Measurements from ENCODE around the gene SMOC2.
"Not testable (repeated sequence)": the region's sequence is repeated elsewhere in the genome, so short reads cannot be mapped to it uniquely, and the experiment has no call there.

Gene SMOC2

DNA sequence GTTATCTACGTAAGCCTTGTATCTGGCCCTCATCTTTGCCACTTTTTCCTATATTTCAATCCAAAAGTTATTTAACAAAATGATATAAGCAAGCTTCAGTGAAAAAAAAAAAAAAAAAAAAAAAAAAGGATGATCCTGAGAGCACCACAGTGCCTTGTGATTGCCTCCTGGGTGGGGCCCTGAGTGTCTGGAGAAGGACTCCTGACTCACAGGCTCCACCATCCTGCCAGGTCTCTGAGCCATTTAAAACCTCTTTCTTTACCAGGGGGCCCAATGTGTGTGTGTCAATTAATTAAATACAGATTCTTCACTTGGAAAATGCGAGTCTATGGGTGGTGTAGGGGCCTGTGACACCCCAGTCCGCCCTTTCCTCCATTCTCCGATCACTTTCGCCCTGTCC is 105.2 kb downstream of the SMOC2 start:
- no peak for DNase-seq

- no peak for DNase-seq
Measured at GRCh38 chr6:168546730-168547129, 105.7 kb downstream of the SMOC2 start.

GRCh38 chr6:168550326-168550725 is 109.3 kb downstream of the SMOC2 start:
- no peak for DNase-seq

DNA sequence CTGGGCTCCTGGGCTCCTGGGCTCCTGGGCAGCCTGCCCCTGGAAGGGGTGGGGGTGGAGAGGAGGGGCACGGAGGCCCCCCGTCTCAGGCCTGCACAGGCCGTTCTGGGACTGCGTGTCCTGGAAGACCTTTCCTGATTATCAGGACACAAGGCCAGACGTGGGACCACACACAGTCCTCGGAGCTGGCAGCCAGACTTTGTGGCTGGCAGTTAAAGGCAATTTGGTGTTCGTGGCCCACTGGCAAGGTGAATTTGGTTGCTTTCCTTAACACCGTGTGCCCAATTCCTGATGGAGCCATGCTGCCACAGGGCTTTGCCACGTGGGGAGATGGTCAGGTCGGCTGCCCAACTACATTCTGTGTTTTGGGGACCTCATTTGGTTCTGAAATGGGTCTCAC is 113.5 kb downstream of the SMOC2 start:
- no peak for DNase-seq

DNA sequence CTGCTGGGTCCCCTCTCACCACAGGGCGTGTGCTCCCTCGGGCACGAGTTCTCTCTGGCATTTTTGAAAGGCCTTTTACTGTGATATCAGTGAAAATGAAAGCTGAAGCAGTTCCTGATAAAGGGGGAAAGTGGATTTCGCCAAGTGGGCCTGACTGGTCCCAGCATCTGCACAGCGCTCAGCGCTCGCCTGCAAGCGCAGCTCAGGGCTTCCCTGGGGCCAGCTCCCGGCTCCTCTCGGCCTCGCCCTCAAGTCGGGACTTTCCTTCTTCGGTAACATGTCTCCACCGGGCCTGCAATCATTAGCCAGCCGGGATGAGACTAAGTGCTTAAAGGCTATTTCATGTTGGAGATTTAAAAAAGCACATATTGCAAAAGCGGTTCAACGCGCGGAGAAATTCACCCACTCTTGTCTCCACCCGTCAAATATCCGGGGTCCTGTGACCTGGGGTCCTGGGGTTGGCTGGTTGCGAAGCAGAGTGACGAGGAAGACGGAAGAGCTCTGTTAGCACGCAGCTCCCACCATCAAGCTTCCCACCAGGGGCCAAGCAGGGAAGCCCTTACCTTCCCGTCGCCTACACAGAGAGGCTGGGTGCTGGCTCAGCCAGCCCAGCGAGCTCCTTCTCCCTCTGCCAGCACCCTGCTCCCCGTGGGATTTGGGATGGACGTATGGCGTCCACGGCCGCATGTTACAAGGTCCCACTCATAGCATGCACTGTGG is 114.1 kb downstream of the SMOC2 start:
- no peak for DNase-seq

DNA sequence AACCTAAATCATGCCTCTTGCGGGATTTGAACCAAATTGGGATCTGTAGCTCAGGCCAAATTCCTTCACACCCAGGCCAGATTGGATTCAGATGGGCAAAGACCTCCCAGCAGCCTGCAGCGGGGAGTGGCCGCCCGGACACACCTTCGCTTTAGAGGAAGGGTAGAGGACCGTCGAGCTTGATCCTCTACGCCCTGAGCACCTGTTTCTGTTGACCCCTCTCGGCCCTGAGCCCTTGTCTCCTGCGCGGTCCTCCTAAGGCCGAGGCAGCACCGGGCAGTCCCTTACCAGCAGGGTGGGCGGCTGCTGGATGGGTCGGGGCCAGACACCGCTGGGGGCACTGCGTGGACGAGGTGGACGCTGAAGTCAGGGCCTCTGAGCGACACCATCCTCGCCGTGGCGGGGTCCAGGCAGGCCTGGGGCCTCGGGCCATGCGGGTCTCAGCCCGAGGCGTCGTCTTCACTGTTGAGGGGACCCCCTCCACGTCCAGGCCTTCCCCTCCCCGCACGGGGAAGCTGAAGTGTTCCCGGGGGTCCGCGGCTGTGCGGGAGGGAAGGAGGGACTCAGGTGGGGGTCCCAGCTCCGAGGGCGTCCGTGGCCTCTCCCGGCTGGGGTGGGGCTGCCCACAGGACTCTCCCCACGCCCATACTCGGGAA is 114.8 kb downstream of the SMOC2 start:
- DNase-seq = no peak

GRCh38 chr6:168557512-168557911 is 116.5 kb downstream of the SMOC2 start:
- no peak for DNase-seq

GRCh38 chr6:168558686-168559085 is 117.7 kb downstream of the SMOC2 start:
- DNase-seq = no peak

GRCh38 chr6:168559574-168560098 is 118.7 kb downstream of the SMOC2 start:
- DNase-seq = no peak

GRCh38 chr6:168560126-168560525 is 119.1 kb downstream of the SMOC2 start:
- no peak for DNase-seq

DNA sequence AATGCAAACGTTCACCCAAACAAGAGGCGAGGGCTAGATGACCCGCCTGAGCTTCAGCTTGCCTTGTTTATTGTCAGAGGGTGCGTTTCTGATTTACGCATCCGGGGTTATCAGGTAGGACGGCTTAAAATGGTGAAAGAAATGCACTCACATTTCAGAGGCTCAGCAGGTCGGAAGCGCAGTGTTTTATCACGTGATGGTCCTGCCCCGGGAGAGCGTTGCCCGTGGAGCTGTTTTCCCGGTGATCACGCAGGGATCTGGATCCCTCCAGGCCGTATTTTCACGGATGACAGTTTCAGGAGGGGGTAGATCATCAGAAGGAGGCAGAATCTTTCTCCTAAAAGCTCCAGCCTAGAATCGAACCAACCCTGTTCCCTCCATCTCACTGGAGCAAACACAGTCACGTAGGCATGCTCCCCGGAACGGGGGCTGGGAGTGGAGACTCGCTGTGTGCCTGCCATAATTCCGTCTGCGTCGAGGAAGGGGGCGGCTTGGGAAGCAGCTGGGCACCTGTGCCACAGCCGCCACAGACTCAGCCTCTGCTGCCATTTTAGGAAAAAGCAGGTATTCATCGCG is 121.7 kb downstream of the SMOC2 start:
- no peak for DNase-seq

DNA sequence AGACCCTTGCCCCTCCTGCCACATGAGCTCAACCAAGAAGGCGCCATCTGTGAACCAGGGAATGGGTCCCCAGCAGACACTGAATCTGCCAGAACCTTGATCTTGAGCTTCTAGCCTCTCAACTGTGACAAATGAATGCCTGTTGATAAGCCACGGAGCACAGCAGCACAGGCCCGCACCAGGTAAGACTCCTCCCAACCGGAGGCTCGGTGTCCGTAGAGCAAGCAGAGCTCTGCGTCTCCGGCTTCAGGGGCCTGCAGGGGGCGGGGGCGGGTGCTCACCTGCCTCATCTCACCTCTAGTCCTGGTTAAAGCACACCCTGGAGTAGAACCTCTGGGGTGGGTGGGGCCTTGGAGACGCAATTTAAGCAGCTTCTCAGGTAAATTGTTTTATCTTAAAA is 122.7 kb downstream of the SMOC2 start:
- DNase-seq = no peak

DNA sequence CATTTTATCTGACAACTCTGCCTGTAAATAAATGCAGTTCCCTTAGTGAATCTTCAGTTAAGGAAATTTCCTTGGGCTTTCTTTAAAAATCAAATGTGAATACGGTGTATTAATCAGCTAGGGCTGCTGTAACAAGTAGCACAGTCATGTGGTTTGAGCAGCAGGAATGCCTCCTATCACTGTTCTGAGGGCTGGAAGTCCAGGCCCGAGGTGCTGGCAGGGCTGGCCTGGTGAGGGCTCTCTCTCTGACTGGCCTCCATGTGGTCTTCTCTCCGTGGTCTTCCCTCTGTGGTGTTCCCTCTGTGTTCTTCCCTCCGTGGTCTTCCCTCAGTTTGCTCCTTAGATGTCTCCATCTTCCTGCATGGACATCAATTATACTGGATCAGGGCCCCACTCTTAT is 124.1 kb downstream of the SMOC2 start:
- DNase-seq = no peak

GRCh38 chr6:168570211-168570610 is 129.2 kb downstream of the SMOC2 start:
- no peak for DNase-seq

DNA sequence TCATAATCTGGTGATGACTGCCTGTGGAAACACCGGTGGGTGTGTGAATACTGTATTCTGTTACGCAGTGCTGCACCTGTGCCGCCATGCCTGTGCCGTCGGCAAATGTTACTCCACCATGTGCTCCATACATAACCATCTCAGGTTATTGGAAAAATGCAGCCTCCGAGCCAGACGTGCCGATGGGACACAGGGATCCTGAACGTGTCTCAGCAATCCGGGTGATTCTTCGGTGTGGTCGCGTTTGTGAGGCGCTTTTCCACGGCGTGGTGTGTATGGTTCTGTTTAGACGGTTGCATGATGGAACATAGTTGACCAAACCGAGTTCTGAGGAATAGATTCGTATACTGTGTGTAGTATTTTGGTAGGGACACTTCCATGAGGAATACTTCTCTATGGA is 130.3 kb downstream of the SMOC2 start:
- no peak for DNase-seq

GRCh38 chr6:168573276-168573835 is 132.4 kb downstream of the SMOC2 start:
- not testable (repeated sequence) for DNase-seq

GRCh38 chr6:168574075-168574698 is 133.2 kb downstream of the SMOC2 start:
- DNase-seq = no peak

GRCh38 chr6:168574699-168575195 is 133.8 kb downstream of the SMOC2 start:
- no peak for DNase-seq

- DNase-seq = no peak
Measured at GRCh38 chr6:168575346-168576098, 134.5 kb downstream of the SMOC2 start.

DNA sequence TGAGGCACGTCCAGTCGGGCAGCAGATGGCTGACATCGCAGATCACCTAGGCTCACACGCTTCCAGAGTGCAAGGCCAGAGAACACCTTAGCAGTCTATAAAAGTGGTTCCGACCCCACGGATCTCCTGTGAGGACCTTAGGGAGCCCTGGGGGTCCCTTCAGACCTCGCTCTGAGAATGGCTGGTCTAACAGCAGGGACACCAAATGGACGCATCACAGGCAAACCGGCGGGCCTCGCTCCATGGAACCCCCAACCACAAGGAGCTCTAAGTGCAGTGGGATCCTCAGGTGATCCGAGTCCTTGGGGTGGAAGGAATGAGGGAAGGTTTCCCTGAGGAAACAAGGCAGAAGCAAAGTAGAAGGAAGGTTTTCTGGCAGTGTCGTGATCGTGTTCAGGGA is 135.4 kb downstream of the SMOC2 start:
- no peak for DNase-seq

- DNase-seq = no peak
Measured at GRCh38 chr6:168577496-168577895, 136.5 kb downstream of the SMOC2 start.

- no peak for DNase-seq
Measured at GRCh38 chr6:168578036-168578435, 137.1 kb downstream of the SMOC2 start.
